ENCODE data around the gene NXN. TPM values are rescaled to one million over a fixed set of nuclear protein-coding genes. Genes with fewer than 3 reads are reported as not detected.

The NXN gene
- total RNA-seq, 2 donors from 2014 or later: 124 to 201 TPM

DNA sequence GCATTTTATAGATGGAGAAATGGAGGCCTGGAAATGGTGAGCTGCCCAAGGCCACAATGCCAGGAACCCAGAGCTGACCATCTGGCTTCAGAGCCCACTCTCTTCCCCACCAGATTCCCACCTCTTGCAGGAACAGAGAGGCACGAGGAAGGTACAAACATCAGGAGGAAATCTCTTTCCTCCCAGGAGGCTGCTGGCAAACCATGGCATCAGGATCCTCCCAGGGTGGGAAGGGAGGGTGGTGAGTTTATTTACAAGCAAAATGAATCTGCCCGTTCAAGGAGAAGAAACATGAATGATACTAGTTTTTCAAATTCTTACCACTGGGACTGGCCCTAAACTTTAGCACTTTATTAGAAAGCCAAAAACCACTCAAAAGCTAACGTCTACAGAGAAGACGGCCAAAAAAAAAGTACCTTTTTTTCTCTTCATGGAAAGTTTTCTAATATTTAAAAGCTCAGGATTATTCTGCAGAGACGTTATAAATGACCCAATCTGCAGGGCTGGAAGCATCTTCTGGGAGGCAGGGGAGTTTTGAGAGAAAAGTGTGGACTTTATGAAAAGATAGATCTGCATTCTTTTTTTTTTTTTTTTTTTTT lies 79.1 kb downstream of the NXN start:
- WGBS, 2 experiments (ENCODE audit: insufficient coverage in 1 of 2, insufficient read length in 1 of 2): 81 to 95% methylated on average over 3 to 5 of the region's 5 CpGs
- TF ChIP-seq, protein P1, sequence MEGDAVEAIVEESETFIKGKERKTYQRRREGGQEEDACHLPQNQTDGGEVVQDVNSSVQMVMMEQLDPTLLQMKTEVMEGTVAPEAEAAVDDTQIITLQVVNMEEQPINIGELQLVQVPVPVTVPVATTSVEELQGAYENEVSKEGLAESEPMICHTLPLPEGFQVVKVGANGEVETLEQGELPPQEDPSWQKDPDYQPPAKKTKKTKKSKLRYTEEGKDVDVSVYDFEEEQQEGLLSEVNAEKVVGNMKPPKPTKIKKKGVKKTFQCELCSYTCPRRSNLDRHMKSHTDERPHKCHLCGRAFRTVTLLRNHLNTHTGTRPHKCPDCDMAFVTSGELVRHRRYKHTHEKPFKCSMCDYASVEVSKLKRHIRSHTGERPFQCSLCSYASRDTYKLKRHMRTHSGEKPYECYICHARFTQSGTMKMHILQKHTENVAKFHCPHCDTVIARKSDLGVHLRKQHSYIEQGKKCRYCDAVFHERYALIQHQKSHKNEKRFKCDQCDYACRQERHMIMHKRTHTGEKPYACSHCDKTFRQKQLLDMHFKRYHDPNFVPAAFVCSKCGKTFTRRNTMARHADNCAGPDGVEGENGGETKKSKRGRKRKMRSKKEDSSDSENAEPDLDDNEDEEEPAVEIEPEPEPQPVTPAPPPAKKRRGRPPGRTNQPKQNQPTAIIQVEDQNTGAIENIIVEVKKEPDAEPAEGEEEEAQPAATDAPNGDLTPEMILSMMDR (conservative IDR thresholded peaks at IDR 0.05): no peak
- DNase-seq: peak; percentile 76
- no peak overlapping the region for H3K9ac ChIP-seq (ENCODE audit: extremely low read depth, low read length, poor library complexity, severe bottlenecking)
- H3K27me3 ChIP-seq (ENCODE audit: control insufficient read depth, insufficient read depth, low read length, poor library complexity, severe bottlenecking): no peaks in the 10 kb centered on the region
- Mint-ChIP-seq H3K27me3 (ENCODE audit: insufficient read depth) (no peaks in the 10 kb centered on the region), H3K4me3 (no peak overlapping the region), H3K36me3 (ENCODE audit: low read depth) (peaks cover 35% of the 10 kb centered on the region), H3K9me3 (no peaks in the 10 kb centered on the region), H3K27ac (peak overlapping the region; percentile 61), H3K4me1 (peaks cover 33% of the 10 kb centered on the region)
- no peaks in the 10 kb centered on the region for H3K9me3 ChIP-seq (ENCODE audit: control insufficient read depth, low read length)
- no peak overlapping the region for H3K27ac ChIP-seq (ENCODE audit: low read depth, low read length)
- no peak overlapping the region for H3K4me3 ChIP-seq (ENCODE audit: low read length)
- peaks cover 51% of the 10 kb centered on the region for H3K36me3 ChIP-seq (ENCODE audit: control insufficient read depth, insufficient read depth, low read length)
- no peaks in the 10 kb centered on the region for H3K4me1 ChIP-seq (ENCODE audit: control insufficient read depth, insufficient read depth, low read length)

DNA sequence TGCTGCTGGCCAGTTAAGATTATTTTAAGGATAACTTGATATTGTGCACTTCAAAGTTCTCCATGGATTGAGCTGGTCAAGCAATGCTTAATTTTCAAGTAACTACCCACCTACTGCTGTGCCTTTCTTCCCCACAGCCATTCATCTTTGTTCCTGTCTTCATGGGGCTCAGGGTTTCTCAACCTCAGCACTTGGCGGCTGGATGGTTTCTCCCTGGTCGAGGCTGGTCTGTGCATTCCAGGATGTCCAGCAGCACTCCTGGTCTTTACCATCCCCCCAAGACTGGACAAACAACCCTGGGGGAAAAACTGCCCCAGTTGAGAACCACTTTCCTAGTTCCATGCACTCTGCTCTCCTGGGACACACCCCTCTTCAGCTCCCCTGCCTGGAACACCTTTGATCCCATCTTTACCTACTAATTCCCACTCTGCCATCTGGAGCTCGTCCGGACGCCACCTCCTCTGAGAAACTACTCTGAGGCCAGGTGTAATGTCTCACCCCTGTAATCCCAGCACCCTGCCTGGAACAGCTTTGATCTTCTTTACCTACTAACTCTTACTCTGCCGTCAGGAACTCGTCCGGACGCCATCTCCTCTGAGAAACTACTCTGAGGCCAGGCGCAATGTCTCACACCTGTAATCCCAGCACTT lies 81.5 kb downstream of the NXN start:
- Histone ChIP-seq H3K27ac (ENCODE audit: low read depth, low read length) (no peak overlapping the region), H3K9me3 (ENCODE audit: control insufficient read depth, low read length) (no peaks in the 10 kb centered on the region), H3K9ac (ENCODE audit: extremely low read depth, low read length, poor library complexity, severe bottlenecking) (no peak overlapping the region), H3K27me3 (ENCODE audit: control insufficient read depth, insufficient read depth, low read length, poor library complexity, severe bottlenecking) (no peaks in the 10 kb centered on the region), H3K4me1 (ENCODE audit: control insufficient read depth, insufficient read depth, low read length) (no peaks in the 10 kb centered on the region), H3K36me3 (ENCODE audit: control insufficient read depth, insufficient read depth, low read length) (peaks cover 40% of the 10 kb centered on the region), H3K4me3 (ENCODE audit: low read length) (no peak overlapping the region)
- DNase-seq: peak; percentile 81
- TF ChIP-seq, protein P1 (conservative IDR thresholded peaks at IDR 0.05): no peak
- Mint-ChIP-seq H3K36me3 (ENCODE audit: low read depth) (peaks cover 30% of the 10 kb centered on the region), H3K4me3 (no peak overlapping the region), H3K9me3 (no peaks in the 10 kb centered on the region), H3K27ac (peak overlapping the region; percentile 36), H3K27me3 (ENCODE audit: insufficient read depth) (no peaks in the 10 kb centered on the region), H3K4me1 (peaks cover 27% of the 10 kb centered on the region)
- 83 to 86% methylated on average over 2 to 9 of the region's 10 CpGs for WGBS, 2 experiments (ENCODE audit: insufficient coverage in 1 of 2, insufficient read length in 1 of 2)

DNA sequence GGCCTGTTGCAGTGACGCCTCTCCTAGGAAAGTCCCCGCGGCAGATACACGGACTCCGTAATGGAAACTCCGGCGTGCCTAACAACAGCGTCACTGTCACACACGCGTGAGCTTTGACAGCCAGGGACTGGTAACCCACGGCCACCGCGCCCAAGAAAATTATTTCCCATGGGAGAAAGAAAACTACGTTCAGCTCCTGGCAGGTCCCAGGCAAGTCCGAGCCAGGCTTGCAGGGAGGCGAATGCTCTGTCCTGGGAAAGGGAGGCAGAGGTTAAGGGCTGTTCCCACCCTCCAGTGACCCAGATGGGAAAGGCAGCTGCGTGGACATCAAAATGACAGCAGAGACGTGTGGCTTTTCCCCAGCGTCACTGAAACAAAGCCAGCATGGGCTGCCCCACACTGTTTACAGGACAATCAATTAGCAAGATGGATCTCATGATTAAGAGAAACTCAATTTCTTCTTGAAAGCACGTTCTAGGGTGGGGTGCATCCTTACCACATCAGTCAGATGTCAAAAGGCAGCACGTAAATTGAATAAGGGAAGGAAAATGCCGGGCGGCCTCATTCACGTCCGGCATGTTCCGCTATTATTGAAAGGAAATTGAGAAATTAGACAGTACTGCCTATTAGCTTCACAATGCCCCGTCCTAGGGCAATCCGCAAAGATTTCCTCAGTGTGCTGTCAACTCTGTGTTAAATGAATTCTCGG lies 82.5 kb downstream of the NXN start:
- Mint-ChIP-seq H3K4me3 (no peak overlapping the region), H3K4me1 (peaks cover 25% of the 10 kb centered on the region), H3K27ac (no peak overlapping the region), H3K9me3 (no peaks in the 10 kb centered on the region), H3K27me3 (ENCODE audit: insufficient read depth) (no peaks in the 10 kb centered on the region), H3K36me3 (ENCODE audit: low read depth) (peaks cover 31% of the 10 kb centered on the region)
- WGBS, 2 experiments (ENCODE audit: insufficient coverage in 1 of 2, insufficient read length in 1 of 2): 84 to 94% methylated on average over 29 of the region's 29 CpGs
- no peak for DNase-seq
- Histone ChIP-seq H3K4me1 (ENCODE audit: control insufficient read depth, insufficient read depth, low read length) (no peaks in the 10 kb centered on the region), H3K27ac (ENCODE audit: low read depth, low read length) (peak overlapping the region; percentile 57), H3K36me3 (ENCODE audit: control insufficient read depth, insufficient read depth, low read length) (peaks cover 35% of the 10 kb centered on the region), H3K4me3 (ENCODE audit: low read length) (no peak overlapping the region), H3K9ac (ENCODE audit: extremely low read depth, low read length, poor library complexity, severe bottlenecking) (no peak overlapping the region), H3K9me3 (ENCODE audit: control insufficient read depth, low read length) (no peaks in the 10 kb centered on the region), H3K27me3 (ENCODE audit: control insufficient read depth, insufficient read depth, low read length, poor library complexity, severe bottlenecking) (no peaks in the 10 kb centered on the region)
- TF ChIP-seq, protein P1 (conservative IDR thresholded peaks at IDR 0.05): no peak
